ENCODE results near the gene RTL10. TPM values are rescaled to one million over a fixed set of nuclear protein-coding genes. Genes with fewer than 3 reads are reported as not detected.

The RTL10 gene
- total RNA-seq, 4 donors from 2014 or later: 3.5 to 12.8 (median 5.0) TPM

GRCh38 chr22:19896665-19897355 is 42.1 kb upstream of the RTL10 start:
- peaks cover 0 to 27% of the 10 kb centered on the region in 2 donors for H3K36me3 ChIP-seq
- in situ Hi-C loops (cut with MboI; ENCODE audit: low sequenced_read_pairs in 4 of 4) (no loop called here), intact Hi-C loops (cut with DNase I; ENCODE audit: low total_unique reads) (no loop called here)

GRCh38 chr22:19895160-19895849 is 40.6 kb upstream of the RTL10 start:
- Histone ChIP-seq H3K9me3 (no peaks in the 10 kb centered on the region), H3K36me3 (peaks cover 0 to 27% of the 10 kb centered on the region in 2 donors), H3K27ac (no peak overlapping the region), H3K4me1 (no peaks in the 10 kb centered on the region), H3K27me3 (no peaks in the 10 kb centered on the region), H3K4me3 (no peak overlapping the region)
- ATAC-seq (no peak), DNase-seq (no peak)
- TF ChIP-seq POLR2A (IDR thresholded peaks at IDR 0.05) (no peak), CTCF (IDR thresholded peaks at IDR 0.05 in 4 of 5, conservative IDR thresholded peaks at IDR 0.05 in 1 of 5) (no peak)
- in situ Hi-C loops (cut with MboI; ENCODE audit: low sequenced_read_pairs in 4 of 4): no loop called here
- intact Hi-C loops (cut with DNase I; ENCODE audit: low total_unique reads): no loop called here

More at GRCh38 chr22:19896665-19897355, 42.1 kb upstream of the RTL10 start:
- no peaks in the 10 kb centered on the region for H3K27me3 ChIP-seq
- H3K9me3 ChIP-seq: no peaks in the 10 kb centered on the region
- no peak for ATAC-seq
- DNase-seq: no peak
- TF ChIP-seq POLR2A (IDR thresholded peaks at IDR 0.05) (no peak), CTCF (IDR thresholded peaks at IDR 0.05 in 4 of 5, conservative IDR thresholded peaks at IDR 0.05 in 1 of 5) (no peak)
- H3K4me3 ChIP-seq: no peak overlapping the region
- H3K27ac ChIP-seq: no peak overlapping the region
- H3K4me1 ChIP-seq: no peaks in the 10 kb centered on the region

GRCh38 chr22:19893363-19893762 is 38.7 kb upstream of the RTL10 start:
- TF ChIP-seq POLR2A (IDR thresholded peaks at IDR 0.05) (no peak), CTCF (IDR thresholded peaks at IDR 0.05 in 4 of 5, conservative IDR thresholded peaks at IDR 0.05 in 1 of 5) (no peak)
- intact Hi-C loops (cut with DNase I; ENCODE audit: low total_unique reads): no loop called here
- H3K27ac ChIP-seq: no peak overlapping the region
- H3K9me3 ChIP-seq: no peaks in the 10 kb centered on the region
- no peak overlapping the region for H3K4me3 ChIP-seq
- no peaks in the 10 kb centered on the region for H3K4me1 ChIP-seq
- ATAC-seq (no peak), DNase-seq (no peak)
- H3K27me3 ChIP-seq: no peaks in the 10 kb centered on the region
- peaks cover 0 to 18% of the 10 kb centered on the region in 2 donors for H3K36me3 ChIP-seq
- in situ Hi-C loops (cut with MboI; ENCODE audit: low sequenced_read_pairs in 4 of 4): no loop called here

GRCh38 chr22:19892925-19893324 is 38.3 kb upstream of the RTL10 start:
- peaks cover 0 to 18% of the 10 kb centered on the region in 2 donors for H3K36me3 ChIP-seq
- in situ Hi-C loops (cut with MboI; ENCODE audit: low sequenced_read_pairs in 4 of 4) (no loop called here), intact Hi-C loops (cut with DNase I; ENCODE audit: low total_unique reads) (no loop called here)
- DNase-seq (no peak), ATAC-seq (no peak)
- no peaks in the 10 kb centered on the region for H3K9me3 ChIP-seq
- H3K4me1 ChIP-seq: no peaks in the 10 kb centered on the region
- H3K27me3 ChIP-seq: no peaks in the 10 kb centered on the region
- TF ChIP-seq CTCF (IDR thresholded peaks at IDR 0.05 in 4 of 5, conservative IDR thresholded peaks at IDR 0.05 in 1 of 5) (no peak), POLR2A (IDR thresholded peaks at IDR 0.05) (no peak)
- H3K27ac ChIP-seq: no peak overlapping the region
- H3K4me3 ChIP-seq: no peak overlapping the region

Data from gastrocnemius medialis (tissue), 4 donors.